HG02973 (cell line): ENCODE results near the gene FGFR2.

Source experiments
- ATAC-seq: cut with Tn5 transposase; IDR thresholded peaks from one replicate; pipeline ENCODE4 v1.9.1; 2021; ENCODE audit warnings: moderate library complexity; ENCODE audit not compliant: unreplicated experiment

The FGFR2 gene

GRCh38 chr10:121598263-121599249 is at the start of gene FGFR2:
Gene FGFR2, minus strand, starts transcription at chr10:121598444. Its CDS starts 4,627 bp downstream, at chr10:121593817.
- peak; percentile 85 for ATAC-seq

DNA sequence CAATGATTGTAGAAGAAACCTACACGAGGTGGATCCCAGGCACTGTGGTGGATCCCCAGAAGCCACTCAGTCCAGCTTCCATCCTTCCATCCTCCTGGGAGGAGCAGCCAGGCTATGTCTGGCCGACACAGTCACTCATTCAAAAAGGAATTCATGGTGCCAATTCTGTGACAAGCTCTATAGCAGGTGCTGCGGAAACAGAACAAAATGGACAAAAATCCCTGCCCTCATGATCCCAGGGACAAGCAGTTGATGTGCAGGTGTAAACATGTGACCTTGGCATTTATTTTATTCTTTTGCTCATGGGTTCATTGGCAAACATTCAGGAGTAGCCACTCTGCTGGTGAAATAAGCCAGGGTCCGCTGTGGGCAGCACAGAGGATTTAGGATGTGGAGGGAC is 49.2 kb upstream of the FGFR2 start:
- ATAC-seq: no peak

GRCh38 chr10:121645696-121646095 is 47.5 kb upstream of the FGFR2 start:
- ATAC-seq: no peak

DNA sequence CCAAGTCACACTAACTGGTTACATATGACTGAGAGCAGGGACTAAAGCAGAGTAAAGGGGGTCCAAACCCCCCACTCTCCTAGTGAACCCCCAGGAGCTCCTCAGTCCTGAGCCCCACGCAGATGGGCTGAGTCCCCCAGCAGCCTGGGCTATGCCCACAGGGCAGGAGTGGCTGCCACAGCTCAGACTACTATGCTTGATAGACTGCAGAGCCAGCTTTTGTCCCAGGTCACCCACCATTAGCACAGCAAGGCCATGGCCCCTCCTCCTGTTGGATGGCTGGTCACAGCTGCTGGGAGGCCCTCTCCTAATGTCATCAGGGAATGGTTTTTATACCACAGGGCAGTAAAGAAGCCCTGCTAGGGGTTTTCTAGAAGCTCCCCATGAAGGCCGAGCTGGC is 46.3 kb upstream of the FGFR2 start:
- ATAC-seq: no peak

GRCh38 chr10:121640266-121640665 is 42.0 kb upstream of the FGFR2 start:
- no peak for ATAC-seq

DNA sequence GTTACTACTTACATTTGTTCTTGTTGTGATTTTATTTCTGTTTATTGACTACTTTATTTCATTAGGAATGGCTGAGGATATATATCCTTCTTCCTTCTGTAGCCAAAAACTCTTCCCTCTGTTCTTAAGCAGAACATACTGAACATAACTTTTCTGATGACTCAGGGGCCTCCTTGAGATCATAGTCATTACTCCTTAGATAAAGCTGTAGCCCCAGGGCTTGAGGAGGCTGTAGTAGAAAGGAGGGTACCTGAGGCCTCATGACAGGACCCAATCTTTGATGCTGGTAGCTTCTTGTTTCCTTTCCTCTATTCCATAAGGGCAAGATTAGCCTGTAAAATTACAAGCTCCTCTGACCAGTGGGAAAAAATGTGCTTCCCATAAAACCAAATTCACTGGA is 41.2 kb upstream of the FGFR2 start:
- ATAC-seq: no peak

- no peak for ATAC-seq
These were observed 39.2 kb upstream of the FGFR2 start for GRCh38 chr10:121637437-121637836.

DNA sequence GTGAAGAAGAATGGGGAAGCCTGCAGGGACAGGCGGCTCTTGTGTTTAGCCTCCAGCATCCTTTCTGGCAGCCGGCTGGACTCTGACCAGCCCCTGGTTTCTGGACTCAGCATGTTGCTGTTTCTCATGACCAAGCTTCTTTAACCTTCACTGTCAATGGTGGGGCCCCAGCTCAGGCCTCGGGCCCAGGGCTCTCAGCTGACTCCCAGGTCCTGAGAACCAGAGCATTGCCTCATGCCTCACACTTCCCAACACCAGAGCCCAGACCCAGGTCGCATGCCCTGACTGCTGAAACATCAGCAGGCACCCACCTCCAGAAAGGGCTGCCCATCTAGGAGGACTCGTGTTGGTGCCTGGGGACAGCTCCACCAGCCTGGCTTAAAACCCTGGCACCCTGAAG is 34.8 kb upstream of the FGFR2 start:
- ATAC-seq: no peak

DNA sequence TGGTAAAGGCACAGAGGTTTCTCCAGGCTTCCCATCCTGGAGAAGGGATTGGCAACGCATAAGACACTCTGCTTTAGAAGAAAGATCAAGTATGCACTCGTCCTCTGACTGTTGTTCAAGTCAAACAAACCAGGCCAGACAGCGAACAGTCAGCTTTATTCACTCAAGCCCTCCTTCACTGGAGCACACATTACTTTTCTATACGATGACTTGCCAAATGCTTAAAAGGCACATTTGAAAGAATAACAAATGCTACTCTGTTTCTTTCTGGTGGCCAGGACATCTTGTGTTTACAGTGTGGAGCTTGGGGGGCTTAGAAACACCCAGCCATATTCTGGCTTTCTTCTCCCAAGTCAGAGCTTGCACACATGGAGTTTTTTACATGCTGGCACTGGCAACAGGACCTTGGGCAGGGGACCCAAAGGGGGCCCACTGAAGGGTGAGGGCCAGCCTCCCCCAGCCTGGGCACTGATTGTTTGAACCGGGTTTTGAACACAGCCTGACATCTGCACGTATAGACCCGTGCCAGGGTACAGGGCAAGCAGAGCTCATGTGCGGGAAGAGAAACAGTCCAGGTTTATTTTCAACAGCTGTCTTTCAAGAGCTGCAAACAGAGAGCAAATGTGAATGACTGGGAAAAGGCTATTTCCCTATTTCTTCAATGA is 33.3 kb upstream of the FGFR2 start:
- no peak for ATAC-seq

- no peak for ATAC-seq
These were observed 30.6 kb upstream of the FGFR2 start for GRCh38 chr10:121628859-121629258.

DNA sequence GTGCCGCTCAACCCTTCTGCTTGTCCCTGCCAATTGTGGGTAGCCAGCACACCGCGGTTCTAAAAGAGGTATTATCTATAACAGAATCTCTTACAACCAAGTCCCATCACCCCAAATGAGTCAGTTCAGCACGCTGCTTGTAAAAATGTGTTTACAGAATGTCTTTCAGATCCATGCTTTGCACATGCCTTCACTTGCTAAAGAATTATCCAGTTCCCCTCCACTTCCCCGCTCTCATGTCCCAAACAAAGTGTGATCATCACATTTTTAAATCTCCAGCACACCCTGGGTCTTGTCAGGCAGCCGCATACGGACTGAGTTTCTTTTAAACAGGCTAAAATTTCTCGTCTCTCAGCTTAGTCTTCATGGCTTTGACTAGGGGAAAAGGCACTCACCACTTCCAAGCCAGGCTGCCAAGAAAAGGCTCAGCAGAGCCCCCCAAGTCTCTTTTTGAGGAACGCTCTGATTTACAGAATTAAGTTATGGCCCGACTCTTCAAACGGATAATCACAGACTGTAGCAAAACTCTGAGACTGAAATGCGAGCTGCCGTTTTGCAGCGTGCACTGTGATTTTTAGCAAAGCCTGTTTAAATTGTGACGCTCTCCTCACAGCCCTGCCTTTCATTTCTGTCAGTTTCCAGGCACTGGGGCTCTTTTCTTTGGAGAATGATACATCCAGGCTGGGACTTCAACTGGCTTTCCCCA is 29.8 kb upstream of the FGFR2 start:
- no peak for ATAC-seq

- ATAC-seq: no peak
These were observed 26.7 kb upstream of the FGFR2 start for GRCh38 chr10:121624836-121625486.

GRCh38 chr10:121618906-121619305 is 20.7 kb upstream of the FGFR2 start:
- no peak for ATAC-seq

GRCh38 chr10:121617176-121617575 is 18.9 kb upstream of the FGFR2 start:
- no peak for ATAC-seq

GRCh38 chr10:121616291-121616690 is 18.0 kb upstream of the FGFR2 start:
- ATAC-seq: no peak

GRCh38 chr10:121615836-121616235 is 17.6 kb upstream of the FGFR2 start:
- ATAC-seq: no peak

GRCh38 chr10:121615435-121615793 is 17.2 kb upstream of the FGFR2 start:
- ATAC-seq: no peak

- no peak for ATAC-seq
These were observed 16.6 kb upstream of the FGFR2 start for GRCh38 chr10:121614613-121615434.

DNA sequence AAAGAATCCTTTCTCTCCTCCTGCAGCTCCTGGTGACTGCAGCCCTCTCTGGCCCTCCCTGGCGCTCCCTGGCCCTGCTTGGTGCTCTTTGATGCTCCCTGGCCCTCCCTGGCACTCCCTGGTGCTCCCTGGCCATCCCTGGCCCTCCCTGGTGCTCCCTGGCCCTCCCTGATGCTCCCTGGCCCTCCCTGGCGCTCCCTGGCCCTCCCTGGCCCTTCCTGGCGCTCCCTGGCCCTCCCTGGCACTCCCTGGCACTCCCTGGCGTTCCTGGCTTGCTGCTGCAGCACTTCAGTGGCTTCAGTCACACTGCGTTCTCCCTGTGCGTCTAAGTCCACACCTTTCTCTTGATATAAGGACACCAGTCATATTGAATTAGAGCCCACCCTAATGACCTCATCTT is 15.2 kb upstream of the FGFR2 start:
- no peak for ATAC-seq
